Stimulated activated naive CD4-positive, alpha-beta T cell treated with Interleukin-2 at 50 U/mL for 16 hours (primary cell): ENCODE results near the gene PLXNA2.

Experiments used
- DNase-seq: peaks from one replicate; lab custom pipeline; 2025; lab: John Stamatoyannopoulos, UW

The PLXNA2 gene

GRCh38 chr1:208117826-208118225 is 126.4 kb downstream of the PLXNA2 start:
- DNase-seq = no peak

DNA sequence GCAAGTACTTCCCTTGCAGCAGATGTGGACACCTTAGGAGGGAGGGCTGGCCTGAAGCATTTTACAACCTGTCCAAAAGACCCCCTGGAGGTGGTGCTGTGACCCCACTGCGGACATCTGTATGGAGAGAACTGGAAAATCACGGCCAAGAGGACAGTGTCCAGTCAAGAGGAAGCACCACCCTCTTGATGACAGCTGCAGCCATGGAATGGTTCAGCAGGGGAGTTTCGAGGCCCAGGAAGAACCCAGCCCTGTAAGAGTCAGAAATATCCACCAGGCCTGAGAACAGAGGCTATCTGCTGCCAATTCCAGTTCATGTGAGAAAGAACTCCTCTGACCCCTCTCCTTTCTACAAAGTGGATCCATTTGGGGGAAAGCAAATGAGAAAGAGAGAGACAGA is 126.8 kb downstream of the PLXNA2 start:
- no peak for DNase-seq

DNA sequence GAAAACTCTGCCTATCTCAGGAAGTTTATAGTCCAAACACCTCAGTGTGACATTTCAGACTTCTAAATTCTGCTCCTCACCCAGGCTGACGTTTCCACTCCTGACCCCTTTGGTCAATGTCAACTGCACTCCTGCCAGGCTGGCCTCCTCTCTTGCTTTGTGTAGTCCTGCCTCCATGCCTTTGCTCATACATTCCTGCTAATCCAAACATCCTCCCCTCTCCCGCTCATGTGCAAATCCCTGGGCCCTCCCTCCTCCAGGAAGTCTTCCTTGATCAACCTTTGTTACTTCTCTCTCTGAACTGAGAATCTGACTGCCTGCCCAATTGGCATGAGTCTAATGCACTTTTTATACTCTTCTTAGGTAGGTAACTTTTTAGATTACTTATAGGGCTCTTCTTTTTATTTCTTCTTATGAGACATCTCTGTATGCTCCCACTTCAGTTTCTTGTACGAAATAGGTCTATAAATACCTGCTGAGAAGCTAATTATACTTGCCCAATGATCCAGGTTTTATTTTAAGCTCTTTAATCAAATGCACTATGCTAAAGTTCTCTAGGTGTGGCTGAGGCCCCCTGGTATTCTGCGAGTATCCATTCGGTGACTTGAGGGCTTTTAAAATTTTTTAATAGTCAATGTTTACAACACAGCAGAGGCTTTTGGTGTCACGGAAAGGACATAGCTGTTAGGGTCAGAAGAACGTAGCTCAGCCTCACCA is 128.1 kb downstream of the PLXNA2 start:
- no peak for DNase-seq

- DNase-seq = no peak
Observed at GRCh38 chr1:208113011-208113410, 131.2 kb downstream of the PLXNA2 start.

- DNase-seq = no peak
Observed at GRCh38 chr1:208112401-208112800, 131.8 kb downstream of the PLXNA2 start.

DNA sequence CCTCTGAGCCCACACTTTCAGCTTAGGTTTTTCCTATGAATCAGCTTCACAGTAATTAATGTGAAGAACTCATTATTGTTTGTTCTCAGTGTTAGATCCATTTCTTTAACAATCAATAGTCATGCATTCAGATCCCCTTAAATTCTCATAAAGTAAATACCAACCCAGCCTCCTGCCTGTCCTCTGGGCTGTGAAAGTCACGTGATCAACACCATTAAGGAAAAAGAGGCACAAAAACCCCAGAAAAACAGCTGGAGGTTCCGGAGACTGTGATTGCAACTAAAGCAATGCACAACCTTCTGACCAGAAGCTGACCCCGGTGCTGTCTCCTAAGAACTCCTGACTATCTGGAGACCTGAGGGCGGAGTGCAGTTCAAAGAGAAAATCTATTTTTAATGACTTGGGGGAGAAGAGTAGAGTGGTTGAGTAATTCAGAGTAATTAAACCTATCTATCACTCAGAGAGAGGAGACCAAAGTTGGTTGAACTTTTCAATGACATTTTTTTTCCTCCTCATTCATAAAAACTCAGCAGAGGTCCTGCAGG is 132.5 kb downstream of the PLXNA2 start:
- DNase-seq = no peak

DNA sequence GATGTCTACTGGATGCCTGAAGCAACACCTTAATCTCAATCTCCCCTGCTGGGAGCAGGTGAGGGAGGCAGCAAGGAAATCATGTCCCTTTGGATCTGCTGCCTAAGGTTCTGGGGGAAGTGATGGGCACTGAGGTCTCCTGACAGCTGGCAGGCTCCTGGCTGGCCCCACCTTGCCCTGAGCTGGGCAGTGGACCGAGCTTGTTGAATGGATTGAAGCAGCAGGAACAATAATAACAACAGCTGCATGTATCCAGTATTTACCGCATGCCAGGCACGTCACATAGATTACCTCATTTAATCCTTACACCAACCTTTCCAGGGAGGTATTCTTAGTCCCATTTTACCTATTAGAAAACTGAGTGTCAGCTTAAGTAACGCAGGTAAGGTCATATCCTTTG is 133.9 kb downstream of the PLXNA2 start:
- no peak for DNase-seq

DNA sequence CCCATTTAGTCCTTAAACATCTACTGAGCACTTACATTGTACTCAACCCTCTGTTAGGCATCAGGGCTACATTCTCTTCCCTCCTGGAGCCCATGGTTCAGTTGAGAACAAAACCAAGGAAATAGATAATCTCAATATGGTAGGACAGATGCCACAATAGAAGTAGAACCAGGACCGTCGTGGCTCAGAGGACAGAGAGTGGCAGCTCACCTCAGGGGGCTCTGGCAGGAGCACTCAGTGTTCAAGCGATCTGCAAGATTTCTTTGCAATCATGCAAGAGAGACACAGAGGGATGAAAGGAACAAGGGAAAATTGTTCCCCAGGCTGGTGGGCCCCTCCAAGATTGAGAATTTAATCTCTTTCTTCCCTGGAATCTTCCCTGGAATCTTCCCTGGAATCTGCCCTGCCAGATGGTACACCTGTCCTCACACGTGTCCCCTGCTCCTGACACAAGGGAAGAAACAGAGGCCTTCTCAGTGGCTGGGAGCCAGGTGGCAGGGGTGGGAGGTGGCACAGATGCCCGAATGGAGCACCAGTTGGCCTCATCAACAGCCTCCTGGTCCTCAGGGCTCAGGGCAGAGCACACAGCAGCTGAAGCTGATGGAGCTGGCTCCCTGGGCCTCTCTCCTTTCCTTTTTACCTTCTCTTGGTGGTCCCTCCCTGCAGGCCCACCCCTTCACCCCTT is 135.4 kb downstream of the PLXNA2 start:
- DNase-seq = no peak

DNA sequence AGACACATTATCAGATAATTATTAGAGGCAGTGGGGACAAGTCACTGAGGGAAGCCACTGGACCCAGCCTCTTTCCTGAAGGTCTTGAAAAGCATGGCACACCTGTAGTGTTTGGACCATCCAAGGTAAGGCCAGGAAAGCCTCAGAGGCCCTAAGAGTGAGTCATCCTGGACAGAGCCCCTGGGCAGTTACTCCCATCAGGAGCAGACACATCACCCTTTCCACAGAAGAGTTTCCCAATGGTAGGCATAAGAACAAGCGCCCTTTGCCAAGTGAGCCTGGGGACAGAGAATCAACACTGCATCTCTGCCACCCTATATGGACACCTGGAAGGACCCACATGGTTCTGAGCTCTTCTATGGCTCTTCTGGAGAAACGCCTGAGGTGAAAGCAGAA is 136.0 kb downstream of the PLXNA2 start:
- DNase-seq = no peak

- no peak for DNase-seq
Observed at GRCh38 chr1:208107425-208108212, 136.6 kb downstream of the PLXNA2 start.

DNA sequence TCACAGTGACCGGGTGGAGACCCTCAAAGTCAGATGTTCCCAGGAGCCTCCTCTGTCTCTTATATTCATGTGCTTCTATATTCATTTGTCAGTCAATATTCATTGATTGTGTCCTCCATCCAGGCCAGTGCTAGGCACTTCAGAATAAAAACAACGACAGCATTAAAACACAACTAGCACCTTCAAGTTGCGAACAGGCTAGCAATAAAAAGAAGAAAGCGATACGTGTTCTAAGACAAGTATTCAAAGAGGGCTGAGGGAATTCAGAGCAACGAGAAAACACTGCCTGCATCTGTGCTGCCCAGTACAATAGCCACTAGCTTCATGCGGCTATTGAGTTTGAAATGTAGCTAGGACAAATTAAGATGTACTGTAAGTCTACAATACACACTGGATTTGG is 138.0 kb downstream of the PLXNA2 start:
- no peak for DNase-seq

DNA sequence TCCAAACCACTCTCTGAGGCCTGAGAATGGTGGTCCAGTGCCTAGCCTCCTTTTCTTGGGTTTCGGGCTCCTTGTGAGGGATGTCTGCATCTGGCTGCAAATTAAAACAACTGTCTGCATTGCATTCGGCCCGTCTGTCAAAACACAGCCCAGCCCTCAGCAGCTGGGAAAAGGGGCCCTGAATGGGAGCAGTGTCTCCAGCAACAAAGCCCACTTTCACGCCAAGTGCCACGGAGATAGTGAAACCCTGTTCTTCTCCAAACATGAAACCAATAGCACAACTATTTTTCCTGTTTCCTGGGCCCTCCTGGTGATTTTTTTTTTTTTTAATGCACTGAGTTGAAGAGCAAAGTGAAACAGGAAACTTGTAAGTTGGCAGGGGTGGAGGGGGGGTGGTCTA is 138.4 kb downstream of the PLXNA2 start:
- DNase-seq = no peak

DNA sequence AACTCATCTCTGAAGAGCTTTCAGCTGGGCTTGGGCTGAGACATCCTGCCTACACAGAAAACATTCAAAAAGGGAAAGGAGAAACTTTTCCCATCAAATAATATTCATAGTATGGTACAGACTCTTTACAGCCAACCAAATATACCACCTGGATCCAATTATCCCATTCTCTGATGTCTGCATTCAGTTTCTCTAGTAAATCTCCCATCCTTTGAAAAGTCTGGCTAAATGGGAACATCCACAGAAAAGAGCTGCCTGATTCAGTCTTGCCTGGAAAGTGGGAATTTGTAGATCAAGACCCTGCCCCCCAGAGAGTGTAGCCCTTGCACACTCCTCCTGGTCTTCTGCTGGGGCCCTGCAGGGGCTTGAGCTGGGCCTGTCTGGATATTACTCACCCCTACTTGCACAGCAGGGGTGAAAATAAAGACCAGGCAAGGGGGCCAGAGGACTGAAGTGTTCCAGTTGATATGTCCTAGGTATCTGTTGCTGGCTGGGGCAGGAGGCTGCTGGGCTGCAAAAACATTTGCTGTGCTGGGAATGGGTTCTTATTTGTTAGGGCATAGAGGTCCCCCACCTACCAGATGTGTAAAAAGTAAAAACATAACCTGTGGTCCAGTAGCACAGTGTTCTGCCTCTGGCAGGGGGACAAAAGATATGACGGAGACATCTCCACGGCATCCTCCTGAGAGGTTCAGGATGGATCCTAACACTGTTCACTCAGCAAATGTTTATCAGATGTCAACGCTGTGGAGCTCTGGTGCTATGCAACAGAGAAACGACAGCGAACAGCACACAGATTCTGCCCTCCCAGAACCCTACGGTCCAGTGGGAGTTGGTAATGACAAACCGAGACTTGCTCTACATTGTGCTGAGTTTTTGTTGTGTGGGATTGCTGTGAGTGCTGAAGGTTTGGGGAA is 140.3 kb downstream of the PLXNA2 start:
- DNase-seq = no peak

- no peak for DNase-seq
Observed at GRCh38 chr1:208101661-208102431, 142.3 kb downstream of the PLXNA2 start.

DNA sequence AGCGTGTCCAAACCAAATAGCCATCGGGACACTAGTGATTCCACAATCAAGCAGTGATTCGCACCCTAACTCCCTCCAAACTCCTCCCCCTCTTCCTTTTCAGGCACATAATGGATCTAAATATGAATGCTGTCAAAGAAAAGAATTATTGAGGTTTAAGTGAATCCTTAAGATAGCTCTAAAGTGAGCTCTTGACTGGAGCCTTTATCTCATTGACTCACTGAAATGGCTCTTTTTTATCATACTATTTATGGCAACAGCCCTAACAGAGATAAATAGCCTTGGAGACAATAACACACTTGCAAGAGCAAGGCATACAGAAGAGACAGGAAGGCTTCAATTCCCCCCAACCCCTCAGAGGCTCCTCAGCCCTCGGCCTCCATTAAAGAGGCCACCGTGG is 143.3 kb downstream of the PLXNA2 start:
- no peak for DNase-seq

- DNase-seq = no peak
Observed at GRCh38 chr1:208100106-208100505, 144.1 kb downstream of the PLXNA2 start.

DNA sequence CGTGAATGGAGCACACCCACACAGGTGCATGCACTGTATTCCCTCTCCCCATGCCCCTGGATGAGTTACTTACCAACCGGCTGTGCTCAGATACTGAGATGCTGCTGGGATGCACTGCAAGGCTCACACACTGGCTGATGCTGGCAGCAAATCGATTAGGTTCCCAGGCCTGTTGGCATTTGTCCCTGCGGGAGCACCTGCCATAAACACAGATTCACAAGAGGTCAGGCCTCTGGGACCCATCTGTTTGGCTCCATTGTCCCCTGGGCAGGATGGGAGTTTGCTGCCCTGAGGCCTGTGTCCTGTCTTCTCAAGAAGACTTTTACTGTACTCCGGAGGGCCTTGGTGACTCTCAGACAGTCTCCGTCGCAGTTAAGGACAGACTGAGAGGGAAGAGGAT is 145.4 kb downstream of the PLXNA2 start:
- DNase-seq = no peak

DNA sequence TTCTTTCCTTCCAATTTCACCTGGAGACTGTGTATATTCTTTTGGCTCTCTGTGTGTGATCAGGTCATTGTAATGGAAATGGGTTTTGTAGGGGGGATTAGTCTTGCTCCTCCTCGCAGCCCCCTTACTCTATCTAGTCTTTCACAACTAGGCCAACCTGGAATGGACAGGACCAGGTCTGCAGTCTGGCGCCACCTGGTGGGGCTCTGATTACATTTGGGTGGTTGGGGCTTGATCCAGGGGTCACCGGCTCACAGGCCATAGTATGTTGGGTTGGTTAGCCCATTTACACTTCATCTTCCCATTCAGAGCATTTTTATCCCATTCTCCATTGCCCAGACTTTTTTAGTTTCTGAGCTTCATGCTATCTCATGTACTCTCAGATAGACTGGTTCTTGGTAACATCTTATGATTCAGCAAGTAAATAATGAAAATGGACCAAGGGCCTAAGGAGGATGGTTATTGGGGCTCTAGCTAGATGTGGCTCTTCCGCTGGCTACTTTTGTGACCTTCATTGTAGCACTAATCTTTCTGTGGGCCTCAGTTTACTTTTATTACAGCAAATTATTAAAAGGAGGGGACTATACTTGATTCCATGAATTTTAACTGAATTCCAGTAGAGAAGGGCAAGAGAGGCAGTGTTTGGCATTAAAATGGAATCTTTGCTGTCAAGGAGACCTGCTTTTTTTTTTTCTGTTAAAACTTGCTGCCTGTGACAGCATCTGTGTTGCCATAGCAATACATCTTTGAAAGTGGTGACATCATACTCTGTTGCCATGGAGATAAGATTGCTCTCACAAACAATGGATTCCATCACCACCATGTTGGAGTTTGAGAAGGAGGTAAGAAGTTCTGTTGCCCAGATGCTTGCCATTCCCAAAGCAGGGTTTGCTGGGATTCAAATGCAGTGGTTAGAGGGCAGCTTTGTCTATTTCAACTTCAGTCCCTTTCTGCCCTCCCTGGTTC is 150.1 kb downstream of the PLXNA2 start:
- peak; percentile 22 for DNase-seq

DNA sequence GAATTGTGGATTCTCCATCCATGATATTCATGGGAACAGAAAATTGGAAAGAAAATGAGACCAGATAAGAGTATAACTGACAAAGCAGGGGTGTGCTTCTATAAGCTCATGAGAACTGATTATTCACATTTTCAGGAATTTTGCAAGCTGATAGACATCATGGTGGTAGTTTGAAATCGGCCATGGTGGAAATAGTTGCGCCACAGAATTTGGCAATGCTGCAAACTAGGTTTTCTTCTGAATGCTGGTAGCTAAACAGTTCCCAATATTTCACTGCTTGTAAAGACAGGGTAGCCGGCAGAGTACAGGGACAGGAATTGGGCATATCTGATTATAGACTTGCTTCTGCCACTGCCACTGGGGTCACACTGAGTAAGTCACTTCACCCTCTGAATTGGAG is 151.1 kb downstream of the PLXNA2 start:
- DNase-seq = no peak
